MM.1S (cell line): ENCODE data around the gene ISL2.

Experiments used
- EZH2 ChIP-seq: fragments of 300-600 bp; sonication (generic); optimal IDR thresholded peaks from 2 replicates; pipeline ENCODE3; 2017; ENCODE audit warnings: low read depth, mild to moderate bottlenecking, antibody characterized with exemption, low read length, mixed read lengths
- EZH2phosphoT487 ChIP-seq: fragments of 300-600 bp; sonication (generic); IDR thresholded peaks from 2 replicates; pipeline ENCODE4 v1.6.1; 2018; ENCODE audit warnings: antibody characterized with exemption, low read length
- TF ChIP-seq, protein P1 (sequence below): fragments of 300-600 bp; sonication (generic); IDR thresholded peaks from 2 replicates; pipeline ENCODE4 v1.5.1; 2016; ENCODE audit warnings: antibody characterized with exemption, low read length, mixed read lengths

- TF ChIP-seq, protein P1, sequence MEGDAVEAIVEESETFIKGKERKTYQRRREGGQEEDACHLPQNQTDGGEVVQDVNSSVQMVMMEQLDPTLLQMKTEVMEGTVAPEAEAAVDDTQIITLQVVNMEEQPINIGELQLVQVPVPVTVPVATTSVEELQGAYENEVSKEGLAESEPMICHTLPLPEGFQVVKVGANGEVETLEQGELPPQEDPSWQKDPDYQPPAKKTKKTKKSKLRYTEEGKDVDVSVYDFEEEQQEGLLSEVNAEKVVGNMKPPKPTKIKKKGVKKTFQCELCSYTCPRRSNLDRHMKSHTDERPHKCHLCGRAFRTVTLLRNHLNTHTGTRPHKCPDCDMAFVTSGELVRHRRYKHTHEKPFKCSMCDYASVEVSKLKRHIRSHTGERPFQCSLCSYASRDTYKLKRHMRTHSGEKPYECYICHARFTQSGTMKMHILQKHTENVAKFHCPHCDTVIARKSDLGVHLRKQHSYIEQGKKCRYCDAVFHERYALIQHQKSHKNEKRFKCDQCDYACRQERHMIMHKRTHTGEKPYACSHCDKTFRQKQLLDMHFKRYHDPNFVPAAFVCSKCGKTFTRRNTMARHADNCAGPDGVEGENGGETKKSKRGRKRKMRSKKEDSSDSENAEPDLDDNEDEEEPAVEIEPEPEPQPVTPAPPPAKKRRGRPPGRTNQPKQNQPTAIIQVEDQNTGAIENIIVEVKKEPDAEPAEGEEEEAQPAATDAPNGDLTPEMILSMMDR, result no peak
- no peak for TF ChIP-seq EZH2phosphoT487
- TF ChIP-seq EZH2, result no peak
Measured at GRCh38 chr15:76360416-76360815, 23.8 kb downstream of the ISL2 start.
